Heart right ventricle (tissue), 16 donors: ENCODE results near the gene GALE. TPM values are rescaled to one million over a fixed set of nuclear protein-coding genes. Genes with fewer than 3 reads are reported as not detected.

Experiments used
- ATAC-seq, 8 donors: fragments of 200-7000 bp; cut with Tn5 transposase; one replicate each; pipeline ENCODE4 v1.9.1; 2020; ENCODE audit warnings: mild to moderate bottlenecking in 8 of 8, moderate library complexity in 8 of 8, moderate number of reproducible peaks in 1 of 8
- DNase-seq, 2 donors: peaks; one replicate each; pipeline ENCODE4 v3.0.0-alpha.2; 2020
- H3K27ac ChIP-seq, 10 donors: fragments of 200-600 bp; sonication (generic) in 2 of 10; one replicate each; pipeline versions ENCODE4 v1.5.0 to v1.8.0; 2020 to 2022; ENCODE audit warnings: mild to moderate bottlenecking in 3 of 10
- H3K27me3 ChIP-seq, 7 donors: fragments of 200-600 bp; one replicate each; pipeline ENCODE4 v1.8.0; 2021 to 2022; ENCODE audit warnings: mild to moderate bottlenecking in 2 of 7
- H3K36me3 ChIP-seq, 9 donors: fragments of 200-600 bp; sonication (generic) in 1 of 9; one replicate each; pipeline versions ENCODE4 v1.5.0 to v1.8.0; 2020 to 2022; ENCODE audit warnings: mild to moderate bottlenecking in 2 of 9
- H3K4me1 ChIP-seq, 9 donors: fragments of 200-600 bp; sonication (generic) in 1 of 9; one replicate each; pipeline versions ENCODE4 v1.5.0 to v1.8.0; 2020 to 2022; ENCODE audit warnings: mild to moderate bottlenecking in 4 of 9
- H3K4me3 ChIP-seq, 10 donors: fragments of 200-600 bp; sonication (generic) in 2 of 10; one replicate each; pipeline versions ENCODE4 v1.5.0 to v1.8.0; 2020 to 2022; ENCODE audit warnings: mild to moderate bottlenecking in 7 of 10, moderate library complexity in 2 of 10
- H3K9me3 ChIP-seq, 11 donors: fragments of 200-600 bp in 10 of 11; sonication (generic) in 2 of 11; one replicate each; pipeline versions ENCODE4 v1.5.0 to v1.8.0; 2013 to 2022; ENCODE audit warnings: mild to moderate bottlenecking in 2 of 11, control low read depth in 1 of 11, moderate library complexity in 1 of 11
- WGBS, 2 donors: extraction: QIAGEN DNeasy Blood & Tissue Kit; methylation state at CpG; one replicate each; pipeline ENCODE4 v1.1.7; 2013; ENCODE audit warnings: inconsistent platforms in 1 of 2; 5-methylcytosine and 5-hydroxymethylcytosine counted together
- intact Hi-C, 10 donors: fragments of 100-400 bp; cut with DNase I; formaldehyde crosslinking; loops; one replicate each; pipeline versions ENCODE4 v1.11.1 to v1.14.2; 2022
- polyA plus RNA-seq, 2 donors: library from polyadenylated mRNA; stranded (reverse); fragments of 200-250 nt; gene quantifications; one replicate each; pipeline ENCODE4 v1.2.3, GENCODE V29; 2013
- total RNA-seq, 10 donors: library from RNA; stranded (reverse); fragmentation: NEBNext Ultra II Directional in 3 of 10; extraction: Animal tissue kit (Norgen Biotek cat#: 25700) in 3 of 10; gene quantifications; one replicate each; pipeline versions ENCODE4 v1.2.1 to v1.2.4, GENCODE V29; 2021 to 2023
- TF ChIP-seq, protein P1 (sequence below), 9 donors: fragments of 200-600 bp; sonication (generic) in 2 of 9; IDR thresholded peaks; one replicate each; pipeline versions ENCODE4 v1.5.0 to v1.8.0; 2021 to 2022; ENCODE audit warnings: antibody characterized with exemption in 9 of 9, mild to moderate bottlenecking in 5 of 9, moderate library complexity in 1 of 9
- donor health status: Arrhythmogenic right ventricular cardiomyopathy.
- donor health status: ischemic (EF 13 %, LVEDD 7.1; RV severe dilation, severe dysfunction).
- donor health status: healthy with polysubstance abuse.
- donor health status: DM: no; HTN: yes; CAD: no.
- donor health status: DM: no; HTN: no; CAD: no.
- donor health status: ischemic (EF 25% LVEDD 6.9; RV normal size, moderate dysfunction).
- donor health status: ischemic (EF 25% LVEDD 5.7; RV mildly dilated, moderate dysfunction).
- donor health status: healthy.
- donor health status: DM: yes; HTN: yes; CAD: no.
- donor health status: Ischemic cardiomyopathy.
- donor health status: ischemic (EF 35%, LVEDD 5.7; RV mildly dilated, moderate dysfunction).
- donor health status: nonischemic (EF 11% LVEDD 7.7; RV severe dilation, severe dysfunction).
- donor health status: DM: yes; HTN: yes; CAD: no.
- donor health status: PGD.
- donor health status: ischemic (EF 29% LVEDD 5.4; RV normal size, mild dysfunction).
- donor health status: nonischemic (EF 23%, LVEDD 6.1; RV moderate dilation, normal function).

GALE gene
- total and polyA plus RNA-seq, 12 donors, result 5.3 to 22.2 (median 8.3) TPM

DNA sequence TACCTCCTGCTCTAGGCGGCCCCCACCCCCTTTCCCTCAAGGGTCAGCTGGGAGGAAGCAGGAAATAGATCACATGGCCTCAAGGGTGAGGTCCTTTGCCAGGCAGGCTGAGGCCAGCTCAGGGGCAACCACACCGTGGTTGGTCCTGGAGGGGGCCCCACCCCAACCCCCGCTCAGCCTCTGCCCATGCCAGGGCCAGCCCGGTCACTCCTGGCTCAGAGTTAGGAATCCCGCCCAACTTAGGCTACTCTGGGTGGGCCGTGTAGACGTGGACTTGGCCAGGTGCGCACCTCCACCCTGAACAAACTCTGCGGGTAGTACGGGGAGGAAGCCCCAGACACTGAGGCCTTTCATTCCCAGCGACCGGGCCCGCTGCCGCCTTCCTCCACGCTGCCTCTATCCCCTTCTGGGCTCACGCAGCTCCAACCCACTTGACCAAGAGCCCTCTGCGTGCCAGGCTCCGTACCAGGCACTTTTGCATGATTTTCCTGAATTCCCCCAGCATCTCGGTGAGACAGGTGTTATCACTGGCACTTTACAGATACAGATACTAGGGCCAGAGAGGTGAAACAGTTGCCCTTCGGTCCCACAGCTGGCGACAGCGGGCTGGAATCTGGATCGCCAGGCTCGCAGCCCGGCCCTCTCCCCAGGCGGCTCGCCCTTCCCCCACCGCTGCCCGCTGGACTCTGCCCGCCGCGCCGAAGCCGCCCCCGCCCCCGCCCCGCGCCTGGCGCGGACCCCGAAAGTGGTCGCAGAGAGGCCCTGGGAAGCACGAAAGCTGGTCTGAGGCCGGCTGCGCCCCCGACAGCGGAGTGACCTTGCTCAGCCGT is 769 bp downstream of the GALE start:
- intact Hi-C loops, result loop anchor here in 1 of 10 donors (10.0 kb wide), 1 partner anchor 65 kb away; the partner anchor contains the start of gene FUCA1
- H3K36me3 ChIP-seq, result peaks cover 0 to 54% (median 7%) of the 10 kb centered on the region in 9 donors

DNA sequence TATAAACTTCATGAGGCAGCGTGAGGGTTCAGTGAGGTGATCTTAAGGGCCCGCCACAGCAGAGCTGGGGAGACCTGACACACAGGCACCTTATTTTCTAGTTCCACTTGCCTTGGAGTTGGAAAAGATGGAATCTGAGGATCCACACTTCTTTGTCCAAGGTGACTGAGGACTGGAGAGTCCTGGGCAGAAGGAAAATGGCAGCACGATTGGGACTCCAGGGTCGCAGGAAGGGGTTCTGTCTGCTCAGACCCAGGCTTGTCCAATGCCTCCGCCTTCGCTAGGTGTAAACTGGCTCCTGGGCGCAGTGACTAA is 1.3 kb downstream of the GALE start:
- peak overlapping the region in 7 of 10 donors; percentile 84 to 98 (median 92) for H3K4me3 ChIP-seq
- TF ChIP-seq, protein P1, sequence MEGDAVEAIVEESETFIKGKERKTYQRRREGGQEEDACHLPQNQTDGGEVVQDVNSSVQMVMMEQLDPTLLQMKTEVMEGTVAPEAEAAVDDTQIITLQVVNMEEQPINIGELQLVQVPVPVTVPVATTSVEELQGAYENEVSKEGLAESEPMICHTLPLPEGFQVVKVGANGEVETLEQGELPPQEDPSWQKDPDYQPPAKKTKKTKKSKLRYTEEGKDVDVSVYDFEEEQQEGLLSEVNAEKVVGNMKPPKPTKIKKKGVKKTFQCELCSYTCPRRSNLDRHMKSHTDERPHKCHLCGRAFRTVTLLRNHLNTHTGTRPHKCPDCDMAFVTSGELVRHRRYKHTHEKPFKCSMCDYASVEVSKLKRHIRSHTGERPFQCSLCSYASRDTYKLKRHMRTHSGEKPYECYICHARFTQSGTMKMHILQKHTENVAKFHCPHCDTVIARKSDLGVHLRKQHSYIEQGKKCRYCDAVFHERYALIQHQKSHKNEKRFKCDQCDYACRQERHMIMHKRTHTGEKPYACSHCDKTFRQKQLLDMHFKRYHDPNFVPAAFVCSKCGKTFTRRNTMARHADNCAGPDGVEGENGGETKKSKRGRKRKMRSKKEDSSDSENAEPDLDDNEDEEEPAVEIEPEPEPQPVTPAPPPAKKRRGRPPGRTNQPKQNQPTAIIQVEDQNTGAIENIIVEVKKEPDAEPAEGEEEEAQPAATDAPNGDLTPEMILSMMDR (IDR thresholded peaks at IDR 0.05), result no peak
- peaks cover 0 to 57% (median 8%) of the 10 kb centered on the region in 9 donors for H3K36me3 ChIP-seq
- peak overlapping the region in 6 of 10 donors; percentile 31 to 98 (median 96) for H3K27ac ChIP-seq
- peaks cover 11 to 25% (median 22%) of the 10 kb centered on the region in 9 donors for H3K4me1 ChIP-seq
- H3K27me3 ChIP-seq, result no peaks in the 10 kb centered on the region
- DNase-seq (no peak), ATAC-seq (no peak)
- intact Hi-C loops, result no loop called here
- H3K9me3 ChIP-seq, result no peaks in the 10 kb centered on the region
- WGBS, 2 donors, result 60 to 72% methylated on average over 7 of the region's 7 CpGs

More for the DNA sequence above, 769 bp downstream of the GALE start:
- no peaks in the 10 kb centered on the region for H3K27me3 ChIP-seq
- TF ChIP-seq, protein P1 (IDR thresholded peaks at IDR 0.05), result no peak
- DNase-seq (peak; percentile 48 to 52), ATAC-seq (peak; percentile 14 to 52 (median 34))
- H3K4me1 ChIP-seq, result peaks cover 11 to 26% (median 22%) of the 10 kb centered on the region in 9 donors
- 2 to 3% methylated on average over 45 to 48 of the region's 48 CpGs for WGBS, 2 donors
- H3K9me3 ChIP-seq, result no peaks in the 10 kb centered on the region
- H3K27ac ChIP-seq, result peak overlapping the region; percentile 78 to 98 (median 94)
- H3K4me3 ChIP-seq, result peak overlapping the region; percentile 72 to 98 (median 89)

DNA sequence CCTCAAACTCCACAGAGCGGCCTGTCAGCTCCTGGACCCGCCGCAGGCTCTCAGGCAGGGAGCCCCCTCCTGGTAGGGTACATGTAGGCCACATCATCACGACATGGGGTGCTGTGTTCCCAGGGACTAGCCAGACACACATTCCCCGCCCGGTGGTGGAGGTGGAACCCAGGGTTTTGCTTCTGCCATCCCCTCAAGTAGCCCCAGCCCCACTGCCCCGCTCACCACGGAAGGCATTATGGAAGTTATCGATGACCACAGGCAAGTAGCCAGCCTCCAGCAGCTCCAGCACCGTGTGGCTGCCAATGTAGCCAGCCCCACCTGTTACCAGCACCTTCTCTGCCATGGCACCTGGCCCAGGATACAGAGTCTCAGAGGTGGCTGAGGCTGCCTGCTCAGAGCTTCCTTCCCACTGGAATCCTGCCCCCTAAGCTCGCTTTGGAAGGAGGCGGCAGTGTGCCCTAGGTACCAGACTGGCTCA is 1.9 kb downstream of the GALE start:
- Histone ChIP-seq H3K9me3 (no peaks in the 10 kb centered on the region), H3K4me1 (peaks cover 11 to 26% (median 20%) of the 10 kb centered on the region in 9 donors), H3K36me3 (peaks cover 0 to 58% (median 8%) of the 10 kb centered on the region in 9 donors), H3K27me3 (no peaks in the 10 kb centered on the region), H3K27ac (peak overlapping the region in 5 of 10 donors; percentile 31 to 98 (median 97)), H3K4me3 (peak overlapping the region in 1 of 10 donors; percentile 96)
- intact Hi-C loops, result no loop called here
- WGBS, 2 donors, result 87 to 88% methylated on average over 12 of the region's 12 CpGs
- TF ChIP-seq, protein P1 (IDR thresholded peaks at IDR 0.05), result no peak
- DNase-seq, result no peak
- no peak for ATAC-seq

DNA sequence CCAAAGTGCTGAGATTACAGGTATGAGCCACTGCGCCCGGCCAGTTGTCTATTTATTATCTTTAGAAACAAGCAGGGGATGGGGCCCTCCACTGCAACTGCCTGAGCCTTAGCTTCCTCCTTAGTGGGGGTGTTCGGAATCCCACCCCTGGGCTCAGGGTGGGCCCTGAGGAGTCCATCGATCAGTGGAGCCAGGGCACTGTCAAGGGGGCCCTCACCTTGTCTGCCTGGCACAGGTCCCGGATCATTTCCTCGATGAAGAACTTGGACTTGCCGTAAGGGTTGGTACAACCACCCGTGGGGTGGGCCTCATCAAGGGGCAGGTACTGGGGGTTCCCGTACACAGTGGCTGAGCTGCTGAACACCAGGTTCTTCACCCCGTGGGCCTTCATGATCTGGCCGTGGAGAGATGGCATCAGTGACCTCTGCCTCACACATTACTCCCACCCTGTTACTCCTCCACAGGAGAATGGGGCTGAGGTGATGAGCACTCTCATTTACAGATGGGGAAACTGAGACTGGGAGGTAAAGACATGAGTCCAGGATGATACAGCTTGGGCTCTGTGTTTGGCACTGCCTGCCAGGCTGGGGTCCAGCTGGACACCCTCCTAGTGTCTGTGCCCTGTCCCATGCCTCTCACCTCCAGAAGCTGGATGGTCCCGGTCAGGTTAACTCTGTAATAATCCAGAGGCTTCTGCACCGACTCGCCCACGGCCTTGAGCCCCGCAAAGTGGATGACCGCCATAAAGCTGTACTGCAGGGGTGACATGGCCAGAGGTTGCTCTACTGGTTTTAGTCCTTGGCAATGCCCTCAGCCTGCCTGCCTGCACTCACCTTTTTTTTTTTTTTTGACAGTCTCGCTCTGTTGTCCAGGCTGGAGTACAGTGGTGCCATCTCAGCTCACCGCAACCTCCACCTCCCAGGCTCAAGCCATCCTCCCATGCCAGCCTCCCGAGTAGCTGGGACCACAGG is 2.8 kb downstream of the GALE start:
- intact Hi-C loops, result no loop called here
- Histone ChIP-seq H3K4me3 (no peak overlapping the region), H3K9me3 (no peaks in the 10 kb centered on the region), H3K4me1 (peaks cover 11 to 35% (median 26%) of the 10 kb centered on the region in 9 donors), H3K27me3 (no peaks in the 10 kb centered on the region), H3K36me3 (peaks cover 0 to 59% (median 8%) of the 10 kb centered on the region in 9 donors), H3K27ac (no peak overlapping the region)
- ATAC-seq (no peak), DNase-seq (no peak)
- WGBS, 2 donors, result 84 to 85% methylated on average over 20 of the region's 20 CpGs
- TF ChIP-seq, protein P1 (IDR thresholded peaks at IDR 0.05), result no peak
